Liver (tissue), 9 donors: ENCODE results near the gene GPR146. TPM values are rescaled to one million over a fixed set of nuclear protein-coding genes. Genes with fewer than 3 reads are reported as not detected.

Source experiments
- DNase-seq: peaks from one replicate; pipeline ENCODE4 v3.0.0-alpha.2; 2017; ENCODE audit warnings: low spot score
- H3K27ac ChIP-seq, 2 donors: one replicate each; pipeline ENCODE4 v1.7.0; 2013; ENCODE audit warnings: inconsistent platforms in 2 of 2, low read length in 2 of 2, control low read depth in 1 of 2, low read depth in 1 of 2, mild to moderate bottlenecking in 1 of 2
- H3K27me3 ChIP-seq, 4 donors: one replicate each; pipeline versions ENCODE4 v1.6.1 to v1.7.0; 2013; ENCODE audit warnings: low read length in 3 of 4, inconsistent platforms in 1 of 4, mild to moderate bottlenecking in 1 of 4, moderate library complexity in 1 of 4; ENCODE audit not compliant: control insufficient read depth in 4 of 4, insufficient read depth in 4 of 4
- H3K36me3 ChIP-seq, 4 donors: one replicate each; pipeline versions ENCODE4 v1.6.1 to v1.7.0; 2013; ENCODE audit warnings: low read length in 3 of 4, mild to moderate bottlenecking in 3 of 4, low read depth in 1 of 4, moderate library complexity in 1 of 4; ENCODE audit not compliant: control insufficient read depth in 4 of 4, insufficient read depth in 3 of 4
- H3K4me1 ChIP-seq, 4 donors: one replicate each; pipeline versions ENCODE4 v1.6.1 to v1.7.0; 2013; ENCODE audit warnings: low read length in 3 of 4, mild to moderate bottlenecking in 3 of 4, moderate library complexity in 1 of 4; ENCODE audit not compliant: control insufficient read depth in 4 of 4, insufficient read depth in 4 of 4
- H3K4me3 ChIP-seq, 3 donors: one replicate each; pipeline versions ENCODE4 v1.6.1 to v1.7.0; 2013; ENCODE audit warnings: low read length in 3 of 3, control low read depth in 1 of 3, low read depth in 1 of 3, mild to moderate bottlenecking in 1 of 3
- H3K9ac ChIP-seq, 2 donors: one replicate each; pipeline ENCODE4 v1.7.0; 2013; ENCODE audit warnings: low read length in 2 of 2, mild to moderate bottlenecking in 2 of 2, moderate library complexity in 2 of 2, control low read depth in 1 of 2, low read depth in 1 of 2
- H3K9me3 ChIP-seq, 4 donors: one replicate each; pipeline versions ENCODE4 v1.6.1 to v1.7.0; 2013; ENCODE audit warnings: low read length in 3 of 4; ENCODE audit not compliant: control insufficient read depth in 4 of 4
- EGR1 ChIP-seq, 2 donors: IDR thresholded peaks; 2 replicates each; pipeline ENCODE4 v1.6.1; 2016 to 2018; ENCODE audit warnings: antibody characterized with exemption in 2 of 2, low read depth in 2 of 2
- FOXA1 ChIP-seq: IDR thresholded peaks from 2 replicates; pipeline ENCODE4 v1.6.1; 2016; ENCODE audit warnings: antibody characterized with exemption
- FOXA2 ChIP-seq: IDR thresholded peaks from 2 replicates; pipeline ENCODE4 v1.6.1; 2016; ENCODE audit warnings: antibody characterized with exemption
- GABPA ChIP-seq, 2 donors: IDR thresholded peaks in 1 of 2; conservative IDR thresholded peaks in 1 of 2; 2 replicates each; pipeline ENCODE4 v1.6.1; 2016; ENCODE audit warnings: antibody characterized with exemption in 2 of 2, mild to moderate bottlenecking in 1 of 2, moderate library complexity in 1 of 2
- HNF4A ChIP-seq, 2 donors: conservative IDR thresholded peaks; 2 replicates each; pipeline ENCODE4 v1.6.1; 2016; ENCODE audit warnings: antibody characterized with exemption in 2 of 2, mild to moderate bottlenecking in 2 of 2
- HNF4G ChIP-seq: IDR thresholded peaks from 2 replicates; pipeline ENCODE4 v1.6.1; 2016; ENCODE audit warnings: antibody characterized with exemption
- JUND ChIP-seq, 2 donors: IDR thresholded peaks; 2 replicates each; pipeline ENCODE4 v1.6.1; 2016; ENCODE audit warnings: antibody characterized with exemption in 2 of 2
- NR2F2 ChIP-seq: IDR thresholded peaks from 2 replicates; pipeline ENCODE4 v1.6.1; 2016; ENCODE audit warnings: antibody characterized with exemption
- RAD21 ChIP-seq, 2 donors: IDR thresholded peaks; 2 replicates each; pipeline ENCODE4 v1.6.1; 2016; ENCODE audit warnings: antibody characterized with exemption in 2 of 2, mild to moderate bottlenecking in 2 of 2
- RXRA ChIP-seq, 2 donors: IDR thresholded peaks; 2 replicates each; pipeline ENCODE4 v1.6.1; 2017 to 2018; ENCODE audit warnings: antibody characterized with exemption in 2 of 2, mild to moderate bottlenecking in 1 of 2
- SP1 ChIP-seq: IDR thresholded peaks from 2 replicates; pipeline ENCODE4 v1.6.1; 2018; ENCODE audit warnings: antibody characterized with exemption, mild to moderate bottlenecking
- TAF1 ChIP-seq: conservative IDR thresholded peaks from 2 replicates; pipeline ENCODE4 v1.6.1; 2016; ENCODE audit warnings: antibody characterized with exemption, mild to moderate bottlenecking
- YY1 ChIP-seq: IDR thresholded peaks from 2 replicates; pipeline ENCODE4 v1.6.1; 2016; ENCODE audit warnings: antibody characterized with exemption, mild to moderate bottlenecking
- whole genome bisulfite sequencing: extraction: QIAGEN DNeasy Blood & Tissue Kit; methylation state at CpG from one replicate; pipeline ENCODE4 v1.1.7; 2013; 5-methylcytosine and 5-hydroxymethylcytosine counted together
- polyA plus RNA-seq, 2 donors: library from polyadenylated mRNA; stranded (reverse) in 1 of 2; unstranded in 1 of 2; fragments of 200-250 nt in 1 of 2; fragments of >200 nt in 1 of 2; fragmentation: Nextera tagmentation in 1 of 2; extraction: Ambion mirVana in 1 of 2; gene quantifications; one replicate each; pipeline versions ENCODE4 v1.2.1 to v1.2.3, GENCODE V29; 2013 to 2015
- total RNA-seq, 2 donors: library from RNA; depleted of rRNA; stranded (reverse); fragments of >200 nt; gene quantifications; one replicate each; pipeline ENCODE4 v1.2.3, GENCODE V29; 2014
- TF ChIP-seq, protein P1 (sequence below): IDR thresholded peaks from 2 replicates; pipeline ENCODE4 v1.6.1; 2016; ENCODE audit warnings: antibody characterized with exemption
- TF ChIP-seq, protein P2 (sequence below): IDR thresholded peaks from 2 replicates; pipeline ENCODE4 v1.6.1; 2016; ENCODE audit warnings: antibody characterized with exemption, mild to moderate bottlenecking
- TF ChIP-seq, protein P3 (sequence below): IDR thresholded peaks from 2 replicates; pipeline ENCODE4 v1.6.1; 2016; ENCODE audit warnings: antibody characterized with exemption
- TF ChIP-seq, protein P4 (sequence below): IDR thresholded peaks from 2 replicates; pipeline ENCODE4 v1.6.1; 2016; ENCODE audit warnings: antibody characterized with exemption
- TF ChIP-seq, protein P5 (sequence below): fragments of 150-350 bp; IDR thresholded peaks from 2 replicates; pipeline ENCODE4 v1.5.1; 2017; ENCODE audit warnings: improper control_type of control experiment, low read depth, low read length; ENCODE audit not compliant: missing input control
- donor health status: healthy.
- donor health status: healthy.
- donor health status: healthy.
- donor health status: healthy.
- donor health status: healthy.

The GPR146 gene
- total and polyA plus RNA-seq, 4 donors, result 15.5 to 33.5 (median 26.7) TPM

DNA sequence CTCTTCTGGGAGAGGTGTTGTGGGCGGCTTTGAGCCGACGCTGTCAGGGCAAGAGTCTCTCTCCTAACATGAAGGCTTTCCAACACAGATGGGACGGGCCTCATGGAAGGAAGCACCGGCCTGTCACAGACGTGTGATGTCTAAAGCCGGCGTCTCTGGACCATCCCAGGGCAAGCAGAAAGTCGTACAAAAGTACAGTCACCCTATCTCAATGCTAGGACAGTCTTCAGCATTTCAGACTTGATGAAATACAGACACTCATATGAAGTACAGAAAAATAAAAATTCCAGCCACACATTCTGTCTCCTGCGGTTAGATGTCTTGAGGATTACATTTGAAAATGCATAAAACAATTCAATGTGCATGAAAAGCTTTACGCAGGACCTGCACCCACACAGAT is 30.8 kb upstream of the GPR146 start (continued):
- TF ChIP-seq GABPA (IDR thresholded peaks at IDR 0.05 in 1 of 2, conservative IDR thresholded peaks at IDR 0.05 in 1 of 2) (no peak), JUND (IDR thresholded peaks at IDR 0.05) (no peak), YY1 (no peak), HNF4A (conservative IDR thresholded peaks at IDR 0.05) (no peak), RXRA (IDR thresholded peaks at IDR 0.05) (no peak), TAF1 (no peak), SP1 (no peak), FOXA2 (no peak), HNF4G (no peak), NR2F2 (no peak), FOXA1 (no peak)
- TF ChIP-seq, protein P1, sequence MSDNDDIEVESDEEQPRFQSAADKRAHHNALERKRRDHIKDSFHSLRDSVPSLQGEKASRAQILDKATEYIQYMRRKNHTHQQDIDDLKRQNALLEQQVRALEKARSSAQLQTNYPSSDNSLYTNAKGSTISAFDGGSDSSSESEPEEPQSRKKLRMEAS, result no peak

DNA sequence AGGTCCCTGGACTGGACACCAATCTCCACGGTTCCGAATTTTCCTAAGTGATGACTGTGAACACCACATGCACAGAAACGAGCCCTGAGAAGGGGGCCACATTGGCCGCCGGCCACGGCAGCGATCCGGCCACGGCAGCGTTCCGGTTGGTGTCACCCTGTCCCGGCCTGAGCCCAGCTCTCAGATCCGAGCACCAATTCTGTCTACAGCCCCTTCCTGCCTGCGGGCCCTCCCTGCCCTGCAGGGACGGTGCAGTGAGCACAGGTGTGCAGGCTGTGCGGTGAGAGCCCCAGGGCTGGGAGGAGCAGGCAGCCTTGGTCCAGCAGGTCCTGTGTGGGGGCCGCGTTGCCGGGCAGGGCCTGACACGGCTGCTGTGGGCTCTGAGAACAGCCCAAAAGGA is 29.7 kb upstream of the GPR146 start:
- TF ChIP-seq NR2F2, result no peak
- no peak for TF ChIP-seq EGR1 (IDR thresholded peaks at IDR 0.05; ENCODE audit: low read depth in 2 of 2)
- TF ChIP-seq, protein P2, sequence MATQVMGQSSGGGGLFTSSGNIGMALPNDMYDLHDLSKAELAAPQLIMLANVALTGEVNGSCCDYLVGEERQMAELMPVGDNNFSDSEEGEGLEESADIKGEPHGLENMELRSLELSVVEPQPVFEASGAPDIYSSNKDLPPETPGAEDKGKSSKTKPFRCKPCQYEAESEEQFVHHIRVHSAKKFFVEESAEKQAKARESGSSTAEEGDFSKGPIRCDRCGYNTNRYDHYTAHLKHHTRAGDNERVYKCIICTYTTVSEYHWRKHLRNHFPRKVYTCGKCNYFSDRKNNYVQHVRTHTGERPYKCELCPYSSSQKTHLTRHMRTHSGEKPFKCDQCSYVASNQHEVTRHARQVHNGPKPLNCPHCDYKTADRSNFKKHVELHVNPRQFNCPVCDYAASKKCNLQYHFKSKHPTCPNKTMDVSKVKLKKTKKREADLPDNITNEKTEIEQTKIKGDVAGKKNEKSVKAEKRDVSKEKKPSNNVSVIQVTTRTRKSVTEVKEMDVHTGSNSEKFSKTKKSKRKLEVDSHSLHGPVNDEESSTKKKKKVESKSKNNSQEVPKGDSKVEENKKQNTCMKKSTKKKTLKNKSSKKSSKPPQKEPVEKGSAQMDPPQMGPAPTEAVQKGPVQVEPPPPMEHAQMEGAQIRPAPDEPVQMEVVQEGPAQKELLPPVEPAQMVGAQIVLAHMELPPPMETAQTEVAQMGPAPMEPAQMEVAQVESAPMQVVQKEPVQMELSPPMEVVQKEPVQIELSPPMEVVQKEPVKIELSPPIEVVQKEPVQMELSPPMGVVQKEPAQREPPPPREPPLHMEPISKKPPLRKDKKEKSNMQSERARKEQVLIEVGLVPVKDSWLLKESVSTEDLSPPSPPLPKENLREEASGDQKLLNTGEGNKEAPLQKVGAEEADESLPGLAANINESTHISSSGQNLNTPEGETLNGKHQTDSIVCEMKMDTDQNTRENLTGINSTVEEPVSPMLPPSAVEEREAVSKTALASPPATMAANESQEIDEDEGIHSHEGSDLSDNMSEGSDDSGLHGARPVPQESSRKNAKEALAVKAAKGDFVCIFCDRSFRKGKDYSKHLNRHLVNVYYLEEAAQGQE, result no peak
- no peak for TF ChIP-seq RAD21 (IDR thresholded peaks at IDR 0.05)
- TF ChIP-seq, protein P3, sequence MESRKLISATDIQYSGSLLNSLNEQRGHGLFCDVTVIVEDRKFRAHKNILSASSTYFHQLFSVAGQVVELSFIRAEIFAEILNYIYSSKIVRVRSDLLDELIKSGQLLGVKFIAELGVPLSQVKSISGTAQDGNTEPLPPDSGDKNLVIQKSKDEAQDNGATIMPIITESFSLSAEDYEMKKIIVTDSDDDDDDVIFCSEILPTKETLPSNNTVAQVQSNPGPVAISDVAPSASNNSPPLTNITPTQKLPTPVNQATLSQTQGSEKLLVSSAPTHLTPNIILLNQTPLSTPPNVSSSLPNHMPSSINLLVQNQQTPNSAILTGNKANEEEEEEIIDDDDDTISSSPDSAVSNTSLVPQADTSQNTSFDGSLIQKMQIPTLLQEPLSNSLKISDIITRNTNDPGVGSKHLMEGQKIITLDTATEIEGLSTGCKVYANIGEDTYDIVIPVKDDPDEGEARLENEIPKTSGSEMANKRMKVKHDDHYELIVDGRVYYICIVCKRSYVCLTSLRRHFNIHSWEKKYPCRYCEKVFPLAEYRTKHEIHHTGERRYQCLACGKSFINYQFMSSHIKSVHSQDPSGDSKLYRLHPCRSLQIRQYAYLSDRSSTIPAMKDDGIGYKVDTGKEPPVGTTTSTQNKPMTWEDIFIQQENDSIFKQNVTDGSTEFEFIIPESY, result no peak
- TF ChIP-seq JUND (IDR thresholded peaks at IDR 0.05), result no peak
- TF ChIP-seq, protein P4, sequence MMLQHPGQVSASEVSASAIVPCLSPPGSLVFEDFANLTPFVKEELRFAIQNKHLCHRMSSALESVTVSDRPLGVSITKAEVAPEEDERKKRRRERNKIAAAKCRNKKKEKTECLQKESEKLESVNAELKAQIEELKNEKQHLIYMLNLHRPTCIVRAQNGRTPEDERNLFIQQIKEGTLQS, result no peak
- no peak for TF ChIP-seq SP1
- no peak for TF ChIP-seq HNF4G
- TF ChIP-seq GABPA (IDR thresholded peaks at IDR 0.05 in 1 of 2, conservative IDR thresholded peaks at IDR 0.05 in 1 of 2), result no peak
- TF ChIP-seq, protein P5, sequence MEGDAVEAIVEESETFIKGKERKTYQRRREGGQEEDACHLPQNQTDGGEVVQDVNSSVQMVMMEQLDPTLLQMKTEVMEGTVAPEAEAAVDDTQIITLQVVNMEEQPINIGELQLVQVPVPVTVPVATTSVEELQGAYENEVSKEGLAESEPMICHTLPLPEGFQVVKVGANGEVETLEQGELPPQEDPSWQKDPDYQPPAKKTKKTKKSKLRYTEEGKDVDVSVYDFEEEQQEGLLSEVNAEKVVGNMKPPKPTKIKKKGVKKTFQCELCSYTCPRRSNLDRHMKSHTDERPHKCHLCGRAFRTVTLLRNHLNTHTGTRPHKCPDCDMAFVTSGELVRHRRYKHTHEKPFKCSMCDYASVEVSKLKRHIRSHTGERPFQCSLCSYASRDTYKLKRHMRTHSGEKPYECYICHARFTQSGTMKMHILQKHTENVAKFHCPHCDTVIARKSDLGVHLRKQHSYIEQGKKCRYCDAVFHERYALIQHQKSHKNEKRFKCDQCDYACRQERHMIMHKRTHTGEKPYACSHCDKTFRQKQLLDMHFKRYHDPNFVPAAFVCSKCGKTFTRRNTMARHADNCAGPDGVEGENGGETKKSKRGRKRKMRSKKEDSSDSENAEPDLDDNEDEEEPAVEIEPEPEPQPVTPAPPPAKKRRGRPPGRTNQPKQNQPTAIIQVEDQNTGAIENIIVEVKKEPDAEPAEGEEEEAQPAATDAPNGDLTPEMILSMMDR, result no peak
- TF ChIP-seq YY1, result no peak
- TF ChIP-seq FOXA1, result no peak
- TF ChIP-seq, protein P1, result no peak
- no peak for TF ChIP-seq HNF4A (conservative IDR thresholded peaks at IDR 0.05)
- TF ChIP-seq RXRA (IDR thresholded peaks at IDR 0.05), result no peak
- TF ChIP-seq FOXA2, result no peak
- no peak for TF ChIP-seq TAF1
- H3K9ac ChIP-seq, result no peak overlapping the region
- peaks cover 0 to 4% (median 0%) of the 10 kb centered on the region in 4 donors for H3K36me3 ChIP-seq
- H3K4me3 ChIP-seq, result no peak overlapping the region
- no peaks in the 10 kb centered on the region for H3K27me3 ChIP-seq
- WGBS, result 96% methylated on average over 20 of the region's 20 CpGs
- peaks cover 6 to 13% (median 12%) of the 10 kb centered on the region in 4 donors for H3K4me1 ChIP-seq
- H3K9me3 ChIP-seq, result no peaks in the 10 kb centered on the region
- no peak for DNase-seq
- H3K27ac ChIP-seq, result no peak overlapping the region
